GM12878 (cell line): ENCODE data around the gene CPB2. TPM values are rescaled to one million over a fixed set of nuclear protein-coding genes. Genes with fewer than 3 reads are reported as not detected.

ENCODE experiments used
- ATAC-seq: fragments of 200-7000 bp; cut with Tn5 transposase; 3 replicates; pipeline ENCODE4 v1.9.1; 2020; ENCODE audit warnings: mild to moderate bottlenecking, moderate library complexity
- BruUV-seq: library from RNA; stranded (reverse); fragments of 400-500 nt; replicated peaks from 2 replicates; lab custom pipeline; 2021; lab: Mats Ljungman, UMichigan
- CTCF ChIA-PET: fragments of 300-600 bp; sonication (Branson Sonifier 250); formaldehyde crosslinking; extraction: SDS; loops from one replicate; lab custom pipeline; 2021; ENCODE audit warnings: inconsistent platforms; lab: Yijun Ruan, JAX
- POLR2A ChIA-PET: fragments of 350-600 bp; formaldehyde crosslinking; extraction: SDS; loops from one replicate; lab custom pipeline; 2021; ENCODE audit warnings: inconsistent platforms; lab: Charles Lee
- RAD21 ChIA-PET: fragments of 300-600 bp; sonication (Branson Sonifier 250); formaldehyde crosslinking; loops from one replicate; lab custom pipeline; 2023; ENCODE audit warnings: antibody characterized with exemption; ENCODE audit not compliant: unreplicated experiment; lab: Charles Lee
- SMC1A ChIA-PET: fragments of 300-600 bp; sonication (Branson Sonifier 250); formaldehyde crosslinking; loops from one replicate; lab custom pipeline; 2023; ENCODE audit not compliant: unreplicated experiment, uncharacterized antibody; lab: Charles Lee
- DNase-seq: peaks from one replicate; pipeline ENCODE4 v3.0.0-alpha.2; 2011; ENCODE audit warnings: low read depth, low spot score
- FAIRE-seq: peaks from 3 replicates; lab custom pipeline; 2011; peaks lifted over from hg19 to GRCh38; lab: Jason Lieb, UNC
- H2AFZ ChIP-seq: 2 replicates; pipeline ENCODE4 v1.6.0; 2011; ENCODE audit warnings: low read depth, low read length, control low read depth; ENCODE audit not compliant: control insufficient read depth
- H3K27ac ChIP-seq: 2 replicates; pipeline ENCODE4 v1.5.1; 2011; ENCODE audit warnings: control low read depth; ENCODE audit not compliant: control insufficient read depth, insufficient read depth
- H3K27me3 ChIP-seq, 2 experiments: replicated peaks in 1 of 2; 2 replicates each; pipeline versions ENCODE4 v1.6.0 to v1.6.1; 2011; ENCODE audit warnings: low read length in 1 of 2; ENCODE audit not compliant: control insufficient read depth in 2 of 2, insufficient read depth in 2 of 2
- H3K36me3 ChIP-seq, 2 experiments: 2 replicates each; pipeline ENCODE4 v1.5.1; 2011; ENCODE audit warnings: low read length in 1 of 2; ENCODE audit not compliant: control insufficient read depth in 2 of 2, insufficient read depth in 2 of 2
- H3K4me1 ChIP-seq: 2 replicates; pipeline ENCODE4 v1.6.1; 2011; ENCODE audit warnings: mild to moderate bottlenecking, low read length, moderate library complexity, mixed read lengths; ENCODE audit not compliant: control insufficient read depth, insufficient read depth
- H3K4me2 ChIP-seq: 2 replicates; pipeline ENCODE4 v1.6.0; 2011; ENCODE audit warnings: control low read depth; ENCODE audit not compliant: control insufficient read depth, insufficient read depth
- H3K4me3 ChIP-seq: fragments of 200-600 bp; sonication (generic); 2 replicates; pipeline ENCODE4 v1.5.1; 2016
- H3K79me2 ChIP-seq: 2 replicates; pipeline ENCODE4 v1.6.0; 2011; ENCODE audit warnings: low read length; ENCODE audit not compliant: control insufficient read depth, insufficient read depth
- H3K9ac ChIP-seq: 2 replicates; pipeline ENCODE4 v1.8.0; 2011; ENCODE audit warnings: low read length, control low read depth, mixed read lengths; ENCODE audit not compliant: control insufficient read depth, insufficient read depth
- H3K9me3 ChIP-seq: replicated peaks from 3 replicates; pipeline ENCODE4 v1.5.1; 2011; ENCODE audit warnings: mild to moderate bottlenecking, low read length; ENCODE audit not compliant: control insufficient read depth, insufficient read depth
- H4K20me1 ChIP-seq: 2 replicates; pipeline ENCODE4 v1.6.0; 2011; ENCODE audit not compliant: control insufficient read depth, insufficient read depth
- ASH2L ChIP-seq: fragments of 300-600, 200-600 bp; sonication (generic); IDR thresholded peaks from 2 replicates; pipeline ENCODE4 v1.6.1; 2017; ENCODE audit warnings: low read depth, mild to moderate bottlenecking, borderline replicate concordance
- EZH2 ChIP-seq: IDR thresholded peaks from 2 replicates; pipeline ENCODE4 v1.6.1; 2012; ENCODE audit warnings: low read depth, mild to moderate bottlenecking, control low read depth, inconsistent platforms, low read length, borderline replicate concordance; ENCODE audit not compliant: control insufficient read depth
- MLLT1 ChIP-seq: fragments of 450-650 bp; IDR thresholded peaks from 2 replicates; pipeline ENCODE4 v1.6.1; 2016; ENCODE audit warnings: mild to moderate bottlenecking
- PAX5 ChIP-seq: IDR thresholded peaks from 2 replicates; pipeline ENCODE4 v1.6.1; 2011; ENCODE audit warnings: low read depth, low read length, borderline replicate concordance
- RFX5 ChIP-seq: IDR thresholded peaks from 2 replicates; pipeline ENCODE4 v1.6.1; 2011; ENCODE audit warnings: low read depth, low read length, improper control_type of control experiment
- SIN3A ChIP-seq: IDR thresholded peaks from 2 replicates; pipeline ENCODE4 v1.6.1; 2012; ENCODE audit warnings: low read depth, low read length, improper control_type of control experiment
- SMAD1 ChIP-seq: fragments of 450-650 bp; IDR thresholded peaks from 2 replicates; pipeline ENCODE4 v1.6.1; 2018; ENCODE audit warnings: mild to moderate bottlenecking, low read depth; ENCODE audit not compliant: partially characterized antibody
- SRF ChIP-seq, 2 experiments: IDR thresholded peaks; 2 replicates each; pipeline ENCODE4 v1.6.1; 2011; ENCODE audit warnings: low read depth in 2 of 2, low read length in 2 of 2, mild to moderate bottlenecking in 1 of 2, moderate library complexity in 1 of 2
- STAT3 ChIP-seq: IDR thresholded peaks from 2 replicates; pipeline ENCODE4 v1.6.1; 2011; ENCODE audit warnings: low read depth, low read length, improper control_type of control experiment
- TBL1XR1 ChIP-seq: IDR thresholded peaks from 2 replicates; pipeline ENCODE4 v1.6.1; 2012; ENCODE audit warnings: low read depth, low read length, improper control_type of control experiment
- WGBS: methylation state at CpG from one replicate; pipeline ENCODE4 v1.1.6; 2016; ENCODE audit warnings: low lambda C conversion rate; ENCODE audit not compliant: insufficient replicate concordance, insufficient coverage; ENCODE audit errors: missing lambda C conversion rate; 5-methylcytosine and 5-hydroxymethylcytosine counted together
- in situ Hi-C: fragments of 300-500 bp; cut with MboI; formaldehyde crosslinking; loops from 9 replicates; pipeline ENCODE4 v1.14.3; 2018; ENCODE audit warnings: mixed read lengths
- intact Hi-C: fragments of 100-400 bp; cut with micrococcal nuclease; formaldehyde crosslinking; loops from one replicate; pipeline ENCODE4 v1.14.2; 2022; ENCODE audit not compliant: unreplicated experiment
- polyA plus RNA-seq, 11 experiments: library from polyadenylated mRNA; depleted of rRNA in 4 of 11; unstranded in 6 of 11; stranded (reverse) in 5 of 11; fragments of >200 nt; fragmentation: Nextera tagmentation in 4 of 11; fragmentation: Illumina TruSeq in 1 of 11; extraction: Ambion mirVana in 4 of 11; extraction: Trizol in 1 of 11; gene quantifications; 1 replicate in 1 of 11; 2 replicates in 10 of 11; pipeline versions ENCODE4 v1.2.1 to v1.2.3, GENCODE V29; 2011 to 2016; ENCODE audit warnings: inconsistent platforms in 2 of 11, missing spikeins in 2 of 11, low read depth in 1 of 11
- total RNA-seq, 4 experiments: library from RNA; depleted of rRNA in 3 of 4; stranded (reverse); fragments of >200 nt in 3 of 4; fragmentation: Illumina TruSeq in 1 of 4; extraction: Trizol in 1 of 4; gene quantifications; 2 replicates each; pipeline versions ENCODE4 v1.2.1 to v1.2.3, GENCODE V29; 2013 to 2021
- TF ChIP-seq, protein P1 (sequence below): fragments of 450-650 bp; formaldehyde crosslinking; IDR thresholded peaks from 2 replicates; pipeline ENCODE4 v1.4.0; 2022; ENCODE audit warnings: mild to moderate bottlenecking, moderate library complexity
- TF ChIP-seq, protein P2 (sequence below): IDR thresholded peaks from 2 replicates; pipeline ENCODE4 v1.6.1; 2012; ENCODE audit warnings: low read depth, low read length, improper control_type of control experiment
- TF ChIP-seq, protein P3 (sequence below): fragments of 150-350 bp; IDR thresholded peaks from 2 replicates; pipeline ENCODE4 v1.6.1; 2016; ENCODE audit warnings: low read depth, low read length

The CPB2 gene
- total and polyA plus RNA-seq, 10 of the 15 experiments (the other 5 are each of a cell fraction or from before 2014, with no cell fraction given), result 0.05 to 0.87 (median 0.13) TPM; not detected in 3

DNA sequence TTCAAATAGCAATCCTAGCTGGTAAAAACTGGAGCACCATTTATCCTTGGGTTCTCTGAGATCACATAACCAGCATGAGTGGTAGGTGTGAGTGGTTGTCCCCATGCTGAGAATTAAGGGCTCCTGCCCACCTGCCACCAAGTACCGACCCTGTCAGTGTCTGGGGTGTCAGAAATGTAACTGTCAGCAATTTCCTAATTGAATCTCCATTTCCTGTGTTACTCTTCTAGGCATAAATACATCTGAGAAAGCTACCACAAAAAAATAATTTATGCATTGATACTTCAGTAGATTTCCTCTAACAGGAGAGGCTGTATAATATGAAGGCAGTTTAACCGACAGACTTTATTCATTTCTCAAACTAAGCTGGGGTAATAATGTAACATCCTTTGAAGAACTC is 25.1 kb downstream of the CPB2 start:
- Histone ChIP-seq H3K27me3 (no peaks in the 10 kb centered on the region), H2AFZ (no peak overlapping the region), H3K27ac (no peak overlapping the region), H4K20me1 (no peaks in the 10 kb centered on the region), H3K9ac (no peak overlapping the region), H3K4me3 (no peak overlapping the region), H3K9me3 (no peaks in the 10 kb centered on the region), H3K36me3 (no peaks in the 10 kb centered on the region), H3K4me1 (no peaks in the 10 kb centered on the region), H3K4me2 (no peak overlapping the region), H3K79me2 (no peaks in the 10 kb centered on the region)
- FAIRE-seq (no peak), ATAC-seq (peak; percentile 22; the same call in 1 of the 3 replicates), DNase-seq (no peak)
- in situ Hi-C loops (no loop called here), intact Hi-C loops (no loop called here)
- BruUV-seq, result no TSS peak
- ChIA-PET POLR2A (interaction anchor here (0.7 kb wide), 1 partner anchor 584 kb away, joined by 3 read pairs; no protein-coding TSS in a partner anchor), RAD21 (interaction anchor here (0.7 kb wide), 1 partner anchor 41 kb away, joined by 5 read pairs; no protein-coding TSS in a partner anchor), SMC1A (no interaction called here), CTCF (no interaction called here)
- WGBS, result 25% methylated on average over 2 of the region's 2 CpGs
- TF ChIP-seq, protein P1, sequence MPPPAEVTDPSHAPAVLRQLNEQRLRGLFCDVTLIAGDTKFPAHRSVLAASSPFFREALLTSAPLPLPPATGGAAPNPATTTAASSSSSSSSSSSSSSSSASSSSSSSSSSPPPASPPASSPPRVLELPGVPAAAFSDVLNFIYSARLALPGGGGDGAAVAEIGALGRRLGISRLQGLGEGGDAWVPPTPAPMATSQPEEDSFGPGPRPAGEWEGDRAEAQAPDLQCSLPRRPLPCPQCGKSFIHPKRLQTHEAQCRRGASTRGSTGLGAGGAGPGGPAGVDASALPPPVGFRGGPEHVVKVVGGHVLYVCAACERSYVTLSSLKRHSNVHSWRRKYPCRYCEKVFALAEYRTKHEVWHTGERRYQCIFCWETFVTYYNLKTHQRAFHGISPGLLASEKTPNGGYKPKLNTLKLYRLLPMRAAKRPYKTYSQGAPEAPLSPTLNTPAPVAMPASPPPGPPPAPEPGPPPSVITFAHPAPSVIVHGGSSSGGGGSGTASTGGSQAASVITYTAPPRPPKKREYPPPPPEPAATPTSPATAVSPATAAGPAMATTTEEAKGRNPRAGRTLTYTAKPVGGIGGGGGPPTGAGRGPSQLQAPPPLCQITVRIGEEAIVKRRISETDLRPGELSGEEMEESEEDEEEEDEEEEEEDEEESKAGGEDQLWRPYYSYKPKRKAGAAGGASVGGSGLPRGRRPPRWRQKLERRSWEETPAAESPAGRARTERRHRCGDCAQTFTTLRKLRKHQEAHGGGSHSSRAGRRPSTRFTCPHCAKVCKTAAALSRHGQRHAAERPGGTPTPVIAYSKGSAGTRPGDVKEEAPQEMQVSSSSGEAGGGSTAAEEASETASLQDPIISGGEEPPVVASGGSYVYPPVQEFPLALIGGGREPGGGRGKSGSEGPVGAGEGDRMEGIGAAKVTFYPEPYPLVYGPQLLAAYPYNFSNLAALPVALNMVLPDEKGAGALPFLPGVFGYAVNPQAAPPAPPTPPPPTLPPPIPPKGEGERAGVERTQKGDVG (CRISPR knock-in tag), result no peak
- TF ChIP-seq SMAD1 (no peak), EZH2 (no peak), STAT3 (no peak), SIN3A (no peak), PAX5 (no peak), MLLT1 (no peak), RFX5 (no peak), TBL1XR1 (no peak), ASH2L (no peak), SRF (IDR thresholded peaks at IDR 0.05; ENCODE audit: low read depth in 2 of 2, low read length in 2 of 2) (no peak)
- TF ChIP-seq, protein P2, sequence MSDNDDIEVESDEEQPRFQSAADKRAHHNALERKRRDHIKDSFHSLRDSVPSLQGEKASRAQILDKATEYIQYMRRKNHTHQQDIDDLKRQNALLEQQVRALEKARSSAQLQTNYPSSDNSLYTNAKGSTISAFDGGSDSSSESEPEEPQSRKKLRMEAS, result no peak
- TF ChIP-seq, protein P3, sequence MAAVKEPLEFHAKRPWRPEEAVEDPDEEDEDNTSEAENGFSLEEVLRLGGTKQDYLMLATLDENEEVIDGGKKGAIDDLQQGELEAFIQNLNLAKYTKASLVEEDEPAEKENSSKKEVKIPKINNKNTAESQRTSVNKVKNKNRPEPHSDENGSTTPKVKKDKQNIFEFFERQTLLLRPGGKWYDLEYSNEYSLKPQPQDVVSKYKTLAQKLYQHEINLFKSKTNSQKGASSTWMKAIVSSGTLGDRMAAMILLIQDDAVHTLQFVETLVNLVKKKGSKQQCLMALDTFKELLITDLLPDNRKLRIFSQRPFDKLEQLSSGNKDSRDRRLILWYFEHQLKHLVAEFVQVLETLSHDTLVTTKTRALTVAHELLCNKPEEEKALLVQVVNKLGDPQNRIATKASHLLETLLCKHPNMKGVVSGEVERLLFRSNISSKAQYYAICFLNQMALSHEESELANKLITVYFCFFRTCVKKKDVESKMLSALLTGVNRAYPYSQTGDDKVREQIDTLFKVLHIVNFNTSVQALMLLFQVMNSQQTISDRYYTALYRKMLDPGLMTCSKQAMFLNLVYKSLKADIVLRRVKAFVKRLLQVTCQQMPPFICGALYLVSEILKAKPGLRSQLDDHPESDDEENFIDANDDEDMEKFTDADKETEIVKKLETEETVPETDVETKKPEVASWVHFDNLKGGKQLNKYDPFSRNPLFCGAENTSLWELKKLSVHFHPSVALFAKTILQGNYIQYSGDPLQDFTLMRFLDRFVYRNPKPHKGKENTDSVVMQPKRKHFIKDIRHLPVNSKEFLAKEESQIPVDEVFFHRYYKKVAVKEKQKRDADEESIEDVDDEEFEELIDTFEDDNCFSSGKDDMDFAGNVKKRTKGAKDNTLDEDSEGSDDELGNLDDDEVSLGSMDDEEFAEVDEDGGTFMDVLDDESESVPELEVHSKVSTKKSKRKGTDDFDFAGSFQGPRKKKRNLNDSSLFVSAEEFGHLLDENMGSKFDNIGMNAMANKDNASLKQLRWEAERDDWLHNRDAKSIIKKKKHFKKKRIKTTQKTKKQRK, result no peak
